Mononuclear cell (primary cell): ENCODE measurements around the gene CT45A3. TPM values are rescaled to one million over a fixed set of nuclear protein-coding genes. Genes with fewer than 3 reads are reported as not detected.
"Not testable (repeated sequence)": the region's sequence is repeated elsewhere in the genome, so short reads cannot be mapped to it uniquely, and the experiment has no call there.

ENCODE experiments used
- H3K27me3 ChIP-seq: 2 replicates; pipeline ENCODE4 v1.6.0; 2011; ENCODE audit warnings: low read length, control low read depth; ENCODE audit not compliant: insufficient read depth
- H3K4me1 ChIP-seq: 2 replicates; pipeline ENCODE4 v1.5.1; 2011; ENCODE audit warnings: mild to moderate bottlenecking, low read length, control low read depth; ENCODE audit not compliant: insufficient read depth
- H3K4me3 ChIP-seq: 2 replicates; pipeline ENCODE4 v1.5.1; 2011; ENCODE audit warnings: mild to moderate bottlenecking, low read length, moderate library complexity
- H3K9me3 ChIP-seq: 2 replicates; pipeline ENCODE4 v1.5.1; 2011; ENCODE audit warnings: low read depth, mild to moderate bottlenecking, control low read depth, low read length
- total RNA-seq: library from RNA; depleted of rRNA; stranded (reverse); fragments of >200 nt; gene quantifications from one replicate; pipeline ENCODE4 v1.2.3, GENCODE V29; 2012

The CT45A3 gene
- not detected for total RNA-seq

- H3K4me3 ChIP-seq, H3K4me1 ChIP-seq, H3K27me3 ChIP-seq, H3K9me3 ChIP-seq: not testable (repeated sequence)
Measured at GRCh38 chrX:135768091-135768490, at the start of gene CT45A3. Gene CT45A3 (minus strand): TSS chrX:135768191. CDS start chrX:135764444, 3,747 bp downstream.

- H3K4me1 ChIP-seq, H3K4me3 ChIP-seq, H3K27me3 ChIP-seq, H3K9me3 ChIP-seq: not testable (repeated sequence)
Measured at GRCh38 chrX:135802687-135803086, 34.7 kb upstream of the CT45A3 start, which contains the start of gene CT45A6. Gene CT45A6 (minus strand): TSS chrX:135802787. CDS start chrX:135798993, 3,794 bp downstream.

GRCh38 chrX:135785403-135785802 lies 17.4 kb upstream of the CT45A3 start, which contains the start of gene CT45A5:
Gene CT45A5 (minus strand): TSS chrX:135785503. CDS start chrX:135781729, 3,774 bp downstream.
- H3K9me3 ChIP-seq, H3K27me3 ChIP-seq, H3K4me1 ChIP-seq, H3K4me3 ChIP-seq: not testable (repeated sequence)

GRCh38 chrX:135744739-135745138 lies 23.3 kb downstream of the CT45A3 start:
- H3K4me3 ChIP-seq, H3K4me1 ChIP-seq, H3K27me3 ChIP-seq, H3K9me3 ChIP-seq: not testable (repeated sequence)

GRCh38 chrX:135741192-135741715 lies 26.7 kb downstream of the CT45A3 start:
- Histone ChIP-seq H3K9me3 (no peaks in the 10 kb centered on the region), H3K4me3 (no peak overlapping the region), H3K4me1 (no peaks in the 10 kb centered on the region), H3K27me3 (no peaks in the 10 kb centered on the region)

- Histone ChIP-seq H3K27me3 (no peaks in the 10 kb centered on the region), H3K4me1 (no peaks in the 10 kb centered on the region), H3K9me3 (no peaks in the 10 kb centered on the region), H3K4me3 (no peak overlapping the region)
Measured at GRCh38 chrX:135740681-135741149, 27.3 kb downstream of the CT45A3 start.

- H3K9me3 ChIP-seq, result no peaks in the 10 kb centered on the region
- no peaks in the 10 kb centered on the region for H3K4me1 ChIP-seq
- no peak overlapping the region for H3K4me3 ChIP-seq
Measured at GRCh38 chrX:135737366-135738071, 30.5 kb downstream of the CT45A3 start.

GRCh38 chrX:135734666-135735065 lies 33.3 kb downstream of the CT45A3 start:
- not testable (repeated sequence) for H3K4me3 ChIP-seq, H3K27me3 ChIP-seq, H3K9me3 ChIP-seq, H3K4me1 ChIP-seq

More at GRCh38 chrX:135737366-135738071, 30.5 kb downstream of the CT45A3 start:
- H3K27me3 ChIP-seq, result no peaks in the 10 kb centered on the region

GRCh38 chrX:135713795-135714194 lies 54.2 kb downstream of the CT45A3 start:
- no peaks in the 10 kb centered on the region for H3K27me3 ChIP-seq
- no peaks in the 10 kb centered on the region for H3K9me3 ChIP-seq
- H3K4me1 ChIP-seq, result no peaks in the 10 kb centered on the region
- no peak overlapping the region for H3K4me3 ChIP-seq

- H3K4me3 ChIP-seq, H3K9me3 ChIP-seq, H3K27me3 ChIP-seq, H3K4me1 ChIP-seq: not testable (repeated sequence)
Measured at GRCh38 chrX:135713183-135713689, 54.8 kb downstream of the CT45A3 start, which contains the start of gene CT45A1. Gene CT45A1 (plus strand): TSS chrX:135713639. CDS start chrX:135718941, 5,302 bp downstream.

Other genes with a start within 250 kb of the CT45A3 start
- gene INTS6L, start 247.5 kb downstream of the CT45A3 start, total RNA-seq, result 20.8 TPM
- not detected for gene CT45A1, start 54.6 kb downstream of the CT45A3 start, total RNA-seq
- not detected for gene CT45A5, start 17.3 kb upstream of the CT45A3 start, total RNA-seq
- not detected for gene CT45A6, start 34.6 kb upstream of the CT45A3 start, total RNA-seq
- gene CT45A2, start 51.8 kb upstream of the CT45A3 start, total RNA-seq, result not detected
- not detected for gene CT45A7, start 69.1 kb upstream of the CT45A3 start, total RNA-seq
- not detected for gene CT45A8, start 86.3 kb upstream of the CT45A3 start, total RNA-seq
- gene CT45A9, start 103.6 kb upstream of the CT45A3 start, total RNA-seq, result not detected
- gene CT45A10, start 125.3 kb upstream of the CT45A3 start, total RNA-seq, result not detected
- gene SAGE1, start 125.5 kb upstream of the CT45A3 start, total RNA-seq, result not detected
- 36.6 TPM for gene MMGT1, start 205.8 kb upstream of the CT45A3 start, total RNA-seq
- gene SLC9A6, start 217.2 kb upstream of the CT45A3 start, total RNA-seq, result 21.7 TPM